A673 (cell line): ENCODE results near the gene NT5C2.

Experiments used
- EZH2 ChIP-seq: fragments of 200-600 bp; sonication (generic); IDR thresholded peaks from 2 replicates; pipeline ENCODE4 v1.6.1; 2017; ENCODE audit warnings: borderline replicate concordance, low read depth, mild to moderate bottlenecking, mixed read lengths, antibody characterized with exemption, low read length; ENCODE audit not compliant: poor library complexity, severe bottlenecking
- TF ChIP-seq, protein P1 (sequence below): fragments of 300-800, 200-600 bp; sonication (generic); conservative IDR thresholded peaks from 2 replicates; pipeline ENCODE4 v1.5.1; 2017; ENCODE audit warnings: low read depth, mild to moderate bottlenecking, antibody characterized with exemption, low read length, moderate library complexity, mixed read lengths

DNA sequence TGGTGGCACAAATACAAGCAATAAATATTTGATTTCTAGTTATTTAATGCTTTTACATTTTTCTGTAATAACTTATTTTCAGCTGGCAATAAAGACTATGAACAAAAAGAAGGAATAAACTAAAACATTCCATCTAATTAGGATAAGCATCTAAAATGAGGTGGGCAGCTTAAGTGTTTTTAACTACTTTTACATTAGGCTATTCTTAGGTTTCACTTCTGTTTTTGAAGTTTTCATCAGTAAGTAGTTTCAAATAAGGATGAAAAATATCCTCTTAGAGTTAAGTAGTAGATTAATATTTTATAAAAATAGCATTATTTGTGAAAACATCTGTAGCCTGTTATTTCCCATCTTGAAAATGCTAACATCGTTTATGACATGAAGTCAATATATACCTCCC, 15.9 kb downstream of the NT5C2 start:
- no peak for TF ChIP-seq EZH2
- TF ChIP-seq, protein P1, sequence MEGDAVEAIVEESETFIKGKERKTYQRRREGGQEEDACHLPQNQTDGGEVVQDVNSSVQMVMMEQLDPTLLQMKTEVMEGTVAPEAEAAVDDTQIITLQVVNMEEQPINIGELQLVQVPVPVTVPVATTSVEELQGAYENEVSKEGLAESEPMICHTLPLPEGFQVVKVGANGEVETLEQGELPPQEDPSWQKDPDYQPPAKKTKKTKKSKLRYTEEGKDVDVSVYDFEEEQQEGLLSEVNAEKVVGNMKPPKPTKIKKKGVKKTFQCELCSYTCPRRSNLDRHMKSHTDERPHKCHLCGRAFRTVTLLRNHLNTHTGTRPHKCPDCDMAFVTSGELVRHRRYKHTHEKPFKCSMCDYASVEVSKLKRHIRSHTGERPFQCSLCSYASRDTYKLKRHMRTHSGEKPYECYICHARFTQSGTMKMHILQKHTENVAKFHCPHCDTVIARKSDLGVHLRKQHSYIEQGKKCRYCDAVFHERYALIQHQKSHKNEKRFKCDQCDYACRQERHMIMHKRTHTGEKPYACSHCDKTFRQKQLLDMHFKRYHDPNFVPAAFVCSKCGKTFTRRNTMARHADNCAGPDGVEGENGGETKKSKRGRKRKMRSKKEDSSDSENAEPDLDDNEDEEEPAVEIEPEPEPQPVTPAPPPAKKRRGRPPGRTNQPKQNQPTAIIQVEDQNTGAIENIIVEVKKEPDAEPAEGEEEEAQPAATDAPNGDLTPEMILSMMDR = no peak
